ENCODE results near the gene ARHGAP42.
"Not testable (repeated sequence)": the region's sequence is repeated elsewhere in the genome, so short reads cannot be mapped to it uniquely, and the experiment has no call there.

ARHGAP42 gene

DNA sequence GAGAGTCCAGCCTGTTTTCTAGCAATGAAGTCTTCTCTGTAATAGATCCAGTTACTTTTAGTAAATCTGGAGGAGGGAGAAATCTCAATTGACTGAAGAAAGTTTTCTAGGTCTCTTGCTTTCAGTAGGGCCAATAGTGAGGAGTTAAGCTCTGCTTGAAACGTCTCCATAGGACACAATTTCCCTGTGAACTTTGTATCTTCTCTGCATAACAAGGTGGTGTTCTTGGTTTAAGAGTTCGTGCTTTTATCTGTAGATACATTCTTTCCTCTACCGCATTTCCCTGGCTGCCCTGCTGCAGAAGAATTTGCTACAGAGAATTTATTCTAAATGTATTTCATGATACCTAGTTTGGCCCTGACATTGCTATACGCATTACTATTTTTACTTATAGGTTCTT is 183.1 kb downstream of the ARHGAP42 start:
- no peak for DNase-seq (ENCODE audit: low read depth in 2 of 2)

DNA sequence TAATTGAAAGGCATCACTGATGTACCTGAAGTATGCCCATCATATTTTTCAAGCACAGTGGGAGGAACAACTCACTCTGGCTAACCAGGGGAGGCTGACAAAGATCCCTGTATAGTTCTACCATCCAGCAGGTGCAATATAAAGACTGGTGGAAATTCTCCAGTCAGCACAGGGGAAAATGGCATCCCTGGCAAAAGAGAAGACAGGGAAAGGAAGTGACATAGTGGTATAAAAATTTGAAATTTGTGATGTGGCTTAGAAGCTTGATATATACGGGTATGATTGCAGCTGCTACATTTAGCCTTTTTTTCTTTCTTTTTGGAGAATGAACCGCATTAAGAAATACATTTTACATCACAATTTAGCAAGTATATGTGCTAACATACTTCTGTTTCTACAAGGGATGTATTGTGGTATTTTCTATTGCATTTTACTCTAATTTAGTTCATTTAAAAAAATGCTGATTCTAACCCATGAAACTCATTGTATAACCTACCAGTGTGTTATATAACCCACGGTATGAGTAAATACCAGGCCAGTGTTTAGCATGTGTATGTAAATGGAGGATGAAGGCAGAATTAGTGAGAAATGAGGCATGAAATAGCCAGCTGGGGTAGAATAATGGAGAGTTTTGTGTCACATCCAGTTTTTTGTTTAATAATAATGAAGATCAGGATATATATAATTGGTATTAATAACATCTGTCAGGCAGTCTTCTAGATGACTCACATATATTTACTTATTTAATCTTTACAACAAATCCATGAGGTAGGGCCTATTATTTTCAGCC is 186.1 kb downstream of the ARHGAP42 start:
- DNase-seq (ENCODE audit: low read depth in 2 of 2): no peak

DNA sequence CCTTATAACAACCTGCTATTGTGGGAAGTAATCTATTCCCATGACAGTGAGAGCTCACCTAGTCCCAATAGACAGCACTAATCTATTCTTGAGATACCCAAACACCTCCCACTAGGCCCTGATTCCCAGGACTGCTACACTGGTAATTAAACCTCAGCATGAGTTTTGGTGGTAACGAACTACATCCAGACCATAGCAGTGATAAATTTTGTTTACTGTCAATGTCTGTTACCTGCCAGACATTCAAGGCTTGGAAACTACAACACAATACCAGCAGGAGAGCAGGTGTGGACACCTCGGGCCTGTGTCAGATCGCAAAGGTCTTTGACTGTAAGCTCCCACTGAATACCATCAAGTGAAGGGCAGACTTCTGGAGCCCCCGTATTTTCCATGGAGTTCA is 187.1 kb downstream of the ARHGAP42 start:
- no peak for DNase-seq (ENCODE audit: low read depth in 2 of 2)

DNA sequence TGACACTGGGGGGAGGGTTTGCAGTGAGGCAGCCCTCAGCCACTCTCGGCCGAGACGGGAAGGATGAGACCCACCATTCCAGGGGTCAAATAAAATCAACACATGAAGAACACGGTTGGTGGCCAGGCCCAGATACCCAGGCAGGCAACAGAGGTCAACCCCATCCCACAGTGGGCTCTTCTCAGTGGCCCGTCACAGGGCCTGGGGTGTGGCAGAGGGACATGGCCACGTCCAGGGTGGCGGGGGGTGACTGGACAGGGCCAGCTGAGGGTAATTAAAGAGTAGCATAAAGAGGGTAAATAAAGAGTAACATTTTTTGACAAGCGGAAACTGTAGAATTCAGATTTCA is 188.4 kb downstream of the ARHGAP42 start:
- DNase-seq (ENCODE audit: low read depth in 2 of 2): no peak

- DNase-seq (ENCODE audit: low read depth in 2 of 2): no peak
Measured at GRCh38 chr11:100876815-100877520, 189.9 kb downstream of the ARHGAP42 start.

DNA sequence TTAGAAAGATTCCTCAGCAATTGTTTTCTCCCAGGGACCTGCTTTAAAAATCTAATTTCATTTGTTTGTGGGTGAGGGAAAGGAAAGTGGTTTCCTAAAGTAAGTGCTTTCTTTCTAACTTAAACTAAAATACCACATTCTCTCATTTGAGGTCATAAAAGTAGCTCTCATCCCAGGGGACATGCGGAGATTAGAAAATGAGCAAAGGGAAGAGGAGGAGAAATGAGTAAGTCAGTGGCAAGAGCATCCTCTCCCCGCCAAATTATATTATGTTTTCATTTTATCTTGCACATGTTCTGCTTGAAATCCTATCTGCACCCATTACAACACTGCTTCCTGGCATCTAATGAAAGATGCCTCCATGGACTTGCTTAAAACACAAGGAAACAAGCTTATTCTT is 191.4 kb downstream of the ARHGAP42 start:
- no peak for DNase-seq (ENCODE audit: low read depth in 2 of 2)

DNA sequence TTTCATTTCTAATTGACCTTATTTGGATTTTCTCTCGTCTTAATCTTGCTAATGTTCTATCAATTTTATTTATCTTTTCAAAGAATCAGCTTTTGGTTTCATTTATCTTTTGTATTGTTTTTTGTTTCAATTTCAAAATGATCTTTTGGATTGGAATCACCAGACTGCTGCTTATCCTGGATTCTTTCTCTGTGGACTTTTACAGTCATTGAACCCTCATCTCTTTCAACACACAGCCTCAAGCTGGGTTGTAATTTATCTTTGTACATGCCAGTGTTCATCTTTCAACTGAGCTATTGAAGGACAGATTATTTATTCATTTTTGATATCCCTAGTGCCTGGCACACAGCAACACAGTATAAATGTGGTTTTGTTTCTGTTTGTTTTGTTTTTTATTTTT is 195.9 kb downstream of the ARHGAP42 start:
- no peak for DNase-seq (ENCODE audit: low read depth in 2 of 2)

DNA sequence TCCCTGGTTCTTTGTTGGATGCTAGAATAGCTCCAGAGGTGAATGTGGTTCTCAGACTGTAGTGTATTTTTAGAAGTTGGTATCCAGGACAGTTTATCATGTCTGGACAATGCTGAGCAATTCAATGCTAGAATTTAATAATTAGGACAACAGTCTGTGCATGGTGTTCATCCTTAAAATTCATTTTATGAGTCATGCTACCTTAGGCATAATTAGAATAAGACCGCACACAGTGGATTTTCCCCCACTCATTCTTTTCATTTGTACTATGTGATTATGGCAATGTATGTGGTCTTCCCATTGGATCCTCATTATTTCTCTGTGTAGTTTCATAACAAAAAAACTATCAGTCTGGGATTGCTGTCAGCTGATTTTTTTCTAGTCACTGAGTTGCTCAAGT is 196.7 kb downstream of the ARHGAP42 start:
- DNase-seq (ENCODE audit: low read depth in 2 of 2): no peak

DNA sequence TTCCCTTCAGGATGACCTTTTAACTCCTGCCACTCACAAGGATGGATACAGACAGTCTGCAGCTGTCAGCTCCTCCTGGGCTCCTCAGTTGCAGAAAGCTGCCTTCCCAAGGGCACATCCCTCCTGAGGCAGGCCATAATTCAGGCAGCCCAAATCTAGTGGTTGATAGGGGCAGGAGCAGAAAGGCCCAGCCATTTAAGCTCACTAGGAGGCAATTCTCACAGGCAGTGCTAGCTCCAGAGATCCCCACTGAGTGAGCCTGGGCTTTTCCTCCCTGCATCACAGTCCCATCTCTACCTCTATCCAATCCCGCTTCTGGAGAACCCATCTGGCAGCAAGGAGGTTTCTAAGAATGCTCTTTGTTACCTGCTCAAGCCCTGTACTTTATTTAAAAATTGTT is 200.6 kb downstream of the ARHGAP42 start:
- DNase-seq (ENCODE audit: low read depth in 2 of 2): no peak

GRCh38 chr11:100888836-100889235 is 201.7 kb downstream of the ARHGAP42 start:
- no peak for DNase-seq (ENCODE audit: low read depth in 2 of 2)

GRCh38 chr11:100889758-100890157 is 202.7 kb downstream of the ARHGAP42 start:
- DNase-seq (ENCODE audit: low read depth in 2 of 2): no peak

- no peak for DNase-seq (ENCODE audit: low read depth in 2 of 2)
Measured at GRCh38 chr11:100890789-100891188, 203.7 kb downstream of the ARHGAP42 start.

DNA sequence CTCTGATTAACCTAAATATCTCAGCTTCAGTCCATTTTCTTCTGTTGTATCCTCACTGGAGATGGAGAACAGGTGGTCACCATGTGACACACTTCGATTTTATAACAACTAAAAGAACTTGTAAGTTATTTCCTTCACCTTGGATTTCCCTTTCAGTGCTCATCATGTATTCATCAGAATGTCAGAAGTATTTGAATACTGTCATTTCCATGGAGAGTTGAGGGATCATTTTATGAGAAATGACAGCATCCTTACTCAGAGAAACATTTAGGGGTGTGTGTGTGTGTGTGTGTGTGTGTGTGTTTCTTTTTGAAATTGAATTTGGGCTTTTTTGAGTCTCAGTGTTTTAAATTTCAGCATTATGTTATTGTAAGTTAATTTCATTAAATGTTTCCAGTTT is 205.8 kb downstream of the ARHGAP42 start:
- DNase-seq (ENCODE audit: low read depth in 2 of 2): no peak

- DNase-seq (ENCODE audit: low read depth in 2 of 2): no peak
Measured at GRCh38 chr11:100895449-100895848, 208.4 kb downstream of the ARHGAP42 start.

DNA sequence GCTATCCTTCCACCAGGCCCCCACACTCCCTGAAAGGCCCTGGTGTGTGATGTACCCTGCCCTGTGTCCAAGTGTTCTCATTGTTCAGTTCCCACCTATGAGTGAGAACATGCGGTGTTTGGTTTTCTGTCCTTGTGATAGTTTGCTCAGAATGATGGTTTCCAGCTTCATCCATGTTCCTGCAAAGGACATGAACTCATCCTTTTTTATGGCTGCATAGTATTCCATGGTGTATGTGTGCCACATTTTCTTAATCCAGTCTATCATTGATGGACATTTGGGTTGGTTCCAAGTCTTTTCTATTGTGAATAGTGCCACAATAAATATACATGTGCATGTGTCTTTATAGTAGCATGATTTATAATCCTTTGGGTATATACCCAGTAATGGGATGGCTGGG is 208.9 kb downstream of the ARHGAP42 start:
- not testable (repeated sequence) for DNase-seq (ENCODE audit: low read depth in 2 of 2)

- DNase-seq (ENCODE audit: low read depth in 2 of 2): not testable (repeated sequence)
Measured at GRCh38 chr11:100901471-100901870, 214.4 kb downstream of the ARHGAP42 start.

DNA sequence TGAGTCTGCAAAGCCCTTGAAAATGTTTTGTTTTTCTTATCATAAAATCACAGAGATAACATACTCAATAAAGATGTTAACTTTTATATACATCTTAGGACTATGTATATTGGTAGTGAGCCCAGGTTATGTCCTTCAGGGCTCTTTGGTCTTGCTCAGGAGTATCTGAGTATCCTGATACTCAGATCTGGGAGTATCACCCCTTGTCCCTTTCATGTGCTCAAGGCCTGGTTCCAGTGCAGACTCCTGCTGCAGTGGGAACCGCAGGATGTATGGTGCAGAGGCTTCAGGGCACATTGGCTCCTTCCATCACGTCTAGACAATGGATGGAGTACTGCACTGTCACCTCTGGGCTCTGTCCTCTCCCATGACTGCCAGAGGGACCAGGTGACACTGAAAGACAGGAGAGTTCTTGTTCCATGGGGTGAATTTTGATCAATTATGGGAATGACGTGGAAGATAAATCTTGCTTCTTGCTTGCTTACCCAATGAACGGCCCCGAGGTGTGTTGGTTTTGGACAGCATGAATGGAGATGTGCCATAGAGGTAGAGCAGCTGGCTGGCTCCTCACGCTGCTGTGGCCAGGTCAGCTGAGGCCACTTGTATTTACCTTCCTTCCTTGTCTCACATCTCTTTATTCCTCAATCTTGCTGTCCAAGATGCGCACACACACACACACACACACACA is 215.5 kb downstream of the ARHGAP42 start:
- DNase-seq (ENCODE audit: low read depth in 2 of 2): no peak

- no peak for DNase-seq (ENCODE audit: low read depth in 2 of 2)
Measured at GRCh38 chr11:100903284-100903683, 216.2 kb downstream of the ARHGAP42 start.

DNA sequence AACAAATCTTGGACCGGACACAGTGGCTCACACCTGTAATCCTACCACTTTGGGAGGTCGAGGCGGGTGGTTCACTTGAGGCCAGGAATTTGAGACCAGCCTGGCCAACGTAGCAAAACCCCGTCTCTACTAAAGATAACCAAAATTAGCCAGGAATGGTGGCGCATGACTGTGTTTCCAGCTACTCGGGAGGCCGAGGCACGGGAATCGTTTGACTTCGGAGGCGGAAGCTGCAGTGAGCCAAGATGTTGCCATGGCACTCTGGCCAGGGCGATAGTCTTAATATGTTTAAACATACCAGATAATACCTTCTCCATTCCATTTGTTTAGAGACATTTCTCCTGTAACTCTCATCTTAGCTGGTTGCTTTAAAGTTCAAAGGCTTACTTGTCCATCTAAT is 218.6 kb downstream of the ARHGAP42 start:
- no peak for DNase-seq (ENCODE audit: low read depth in 2 of 2)

GRCh38 chr11:100908746-100909145 is 221.7 kb downstream of the ARHGAP42 start:
- DNase-seq (ENCODE audit: low read depth in 2 of 2): no peak

- DNase-seq (ENCODE audit: low read depth in 2 of 2): no peak
Measured at GRCh38 chr11:100910808-100911207, 223.7 kb downstream of the ARHGAP42 start.

GRCh38 chr11:100914415-100915110 is 227.5 kb downstream of the ARHGAP42 start:
- no peak for DNase-seq (ENCODE audit: low read depth in 2 of 2)
